IMR-90 (cell line): ENCODE results near the gene PCBP3. TPM values are rescaled to one million over a fixed set of nuclear protein-coding genes. Genes with fewer than 3 reads are reported as not detected.

Source experiments
- ATAC-seq: fragments of 200-7000 bp; cut with Tn5 transposase; 2 replicates; pipeline ENCODE4 v1.9.1; 2020; ENCODE audit warnings: low read depth, mild to moderate bottlenecking, moderate library complexity
- BruUV-seq: library from RNA; stranded (reverse); fragments of 400-500 nt; replicated peaks from 2 replicates; lab custom pipeline; 2021; lab: Mats Ljungman, UMichigan
- CTCF ChIA-PET: fragments of 300-600 bp; formaldehyde crosslinking; extraction: SDS; loops from one replicate; lab custom pipeline; 2021; ENCODE audit warnings: antibody characterized with exemption; lab: Yijun Ruan, JAX
- POLR2A ChIA-PET: fragments of 300-600 bp; sonication (Branson Sonifier 250); formaldehyde crosslinking; loops from one replicate; lab custom pipeline; 2022; ENCODE audit warnings: antibody characterized with exemption; ENCODE audit not compliant: unreplicated experiment; lab: Charles Lee
- DNase-seq: peaks from one replicate; pipeline ENCODE4 v3.0.0; 2013
- H2AFZ ChIP-seq: replicated peaks from 2 replicates; pipeline ENCODE3; 2013; ENCODE audit warnings: low read length, mild to moderate bottlenecking; ENCODE audit not compliant: poor library complexity
- H2AK5ac ChIP-seq: 2 replicates; pipeline ENCODE4 v1.6.1; 2013; ENCODE audit warnings: low read depth, low read length, inconsistent platforms
- H2AK9ac ChIP-seq: replicated peaks from 2 replicates; pipeline ENCODE3; 2013; ENCODE audit warnings: mild to moderate bottlenecking, low read depth, low read length, moderate library complexity; ENCODE audit not compliant: poor library complexity
- H2BK120ac ChIP-seq: 2 replicates; pipeline ENCODE4 v1.6.1; 2013; ENCODE audit warnings: low read depth, low read length, inconsistent platforms
- H2BK15ac ChIP-seq: 3 replicates; pipeline ENCODE4 v1.6.1; 2013; ENCODE audit warnings: low read depth, low read length, inconsistent platforms
- H2BK20ac ChIP-seq: 2 replicates; pipeline ENCODE4 v1.6.1; 2013; ENCODE audit warnings: low read depth, mild to moderate bottlenecking, inconsistent platforms, low read length, moderate library complexity
- H2BK5ac ChIP-seq: 2 replicates; pipeline ENCODE4 v1.6.1; 2013; ENCODE audit warnings: mild to moderate bottlenecking, low read depth, low read length, inconsistent platforms; ENCODE audit not compliant: poor library complexity, severe bottlenecking
- H3K14ac ChIP-seq: replicated peaks from 2 replicates; pipeline ENCODE4 v1.6.1; 2013; ENCODE audit warnings: low read depth, low read length, inconsistent platforms
- H3K18ac ChIP-seq: 2 replicates; pipeline ENCODE4 v1.6.1; 2013; ENCODE audit warnings: low read depth, low read length, control low read depth
- H3K23ac ChIP-seq: 2 replicates; pipeline ENCODE4 v1.6.1; 2013; ENCODE audit warnings: low read depth, low read length, inconsistent platforms
- H3K27ac ChIP-seq: 2 replicates; pipeline ENCODE4 v1.5.1; 2013; ENCODE audit warnings: mild to moderate bottlenecking, control low read depth, low read length; ENCODE audit not compliant: insufficient read depth
- H3K27me3 ChIP-seq: 2 replicates; pipeline ENCODE4 v1.6.1; 2013; ENCODE audit warnings: low read length; ENCODE audit not compliant: control insufficient read depth, insufficient read depth
- H3K36me3 ChIP-seq: 2 replicates; pipeline ENCODE4 v1.6.1; 2013; ENCODE audit warnings: low read length, mixed read lengths; ENCODE audit not compliant: control insufficient read depth, insufficient read depth
- H3K4ac ChIP-seq: 2 replicates; pipeline ENCODE4 v1.6.1; 2013; ENCODE audit warnings: low read depth, low read length, inconsistent platforms
- H3K4me1 ChIP-seq: 2 replicates; pipeline ENCODE4 v1.6.1; 2013; ENCODE audit warnings: low read length, mixed read lengths; ENCODE audit not compliant: control insufficient read depth, insufficient read depth
- H3K4me2 ChIP-seq: 2 replicates; pipeline ENCODE4 v1.6.1; 2013; ENCODE audit warnings: low read depth, mild to moderate bottlenecking, control low read depth, low read length, moderate library complexity
- H3K4me3 ChIP-seq: 2 replicates; pipeline ENCODE4 v1.5.1; 2013; ENCODE audit warnings: low read depth, mild to moderate bottlenecking, control low read depth, low read length, moderate library complexity; ENCODE audit not compliant: insufficient read depth
- H3K56ac ChIP-seq: 2 replicates; pipeline ENCODE4 v1.6.1; 2013; ENCODE audit warnings: low read length, inconsistent platforms; ENCODE audit not compliant: insufficient read depth; ENCODE audit errors: extremely low read depth
- H3K79me1 ChIP-seq, 2 experiments: 2 replicates each; pipeline ENCODE4 v1.6.1; 2013; ENCODE audit warnings: low read length in 2 of 2, inconsistent platforms in 1 of 2, low read depth in 1 of 2
- H3K9ac ChIP-seq: 2 replicates; pipeline ENCODE4 v1.6.1; 2013; ENCODE audit warnings: low read depth, low read length, control low read depth
- H3K9me1 ChIP-seq: 2 replicates; pipeline ENCODE4 v1.6.1; 2013; ENCODE audit warnings: low read length, inconsistent platforms; ENCODE audit not compliant: insufficient read depth
- H3K9me3 ChIP-seq: 2 replicates; pipeline ENCODE4 v1.6.1; 2013; ENCODE audit warnings: low read length; ENCODE audit not compliant: control insufficient read depth, insufficient read depth
- H4K20me1 ChIP-seq: 2 replicates; pipeline ENCODE4 v1.6.1; 2013; ENCODE audit warnings: low read length, inconsistent platforms; ENCODE audit not compliant: insufficient read depth
- H4K5ac ChIP-seq: 2 replicates; pipeline ENCODE4 v1.6.1; 2013; ENCODE audit warnings: mild to moderate bottlenecking, low read depth, low read length, control low read depth
- H4K8ac ChIP-seq, 2 experiments: 2 replicates each; pipeline ENCODE4 v1.6.1; 2013; ENCODE audit warnings: low read depth in 2 of 2, low read length in 2 of 2, control low read depth in 1 of 2, inconsistent platforms in 1 of 2
- H4K91ac ChIP-seq: 2 replicates; pipeline ENCODE4 v1.6.1; 2013; ENCODE audit warnings: low read depth, low read length, inconsistent platforms; ENCODE audit not compliant: insufficient read depth
- BHLHE40 ChIP-seq: fragments of 150-350 bp; IDR thresholded peaks from 2 replicates; pipeline ENCODE4 v1.6.1; 2016; ENCODE audit warnings: mild to moderate bottlenecking, low read depth, low read length
- MAZ ChIP-seq: IDR thresholded peaks from 2 replicates; pipeline ENCODE4 v1.6.1; 2012; ENCODE audit warnings: low read depth, mild to moderate bottlenecking, low read length, improper control_type of control experiment, moderate library complexity, borderline replicate concordance
- RCOR1 ChIP-seq: IDR thresholded peaks from 2 replicates; pipeline ENCODE4 v1.6.1; 2012; ENCODE audit warnings: mild to moderate bottlenecking, low read length, improper control_type of control experiment; ENCODE audit not compliant: insufficient replicate concordance
- WGBS, 2 experiments: methylation state at CpG; one replicate each; pipeline versions ENCODE4 v1.1.5 to v1.1.7; 2013; ENCODE audit warnings: missing lambda C conversion rate in 2 of 2; ENCODE audit not compliant: insufficient read length in 1 of 2; ENCODE audit errors: extremely low coverage in 2 of 2; 5-methylcytosine and 5-hydroxymethylcytosine counted together
- dilution Hi-C: fragments of 300-500 bp; cut with HindIII; formaldehyde crosslinking; loops from one replicate; pipeline ENCODE4 v1.14.3; 2018; ENCODE audit warnings: low sequenced_read_pairs; ENCODE audit not compliant: unreplicated experiment
- in situ Hi-C: fragments of 300-500 bp; cut with MboI; formaldehyde crosslinking; loops from 3 replicates; pipeline ENCODE4 v1.14.3; 2019; ENCODE audit warnings: low sequenced_read_pairs, inconsistent platforms, mixed read lengths
- intact Hi-C: fragments of 100-400 bp; cut with micrococcal nuclease; formaldehyde crosslinking; loops from 2 replicates; pipeline ENCODE4 v1.10.0; 2022
- polyA plus RNA-seq, 3 experiments: library from polyadenylated mRNA; depleted of rRNA; stranded (reverse); fragments of >200 nt; gene quantifications; 2 replicates each; pipeline ENCODE4 v1.2.3, GENCODE V29; 2012; ENCODE audit warnings: low replicate concordance in 1 of 3
- total RNA-seq: library from RNA; depleted of rRNA; stranded (reverse); fragments of >200 nt; gene quantifications from 2 replicates; pipeline ENCODE4 v1.2.3, GENCODE V29; 2012

The PCBP3 gene
- total and polyA plus RNA-seq, 2 of the 4 experiments (the other 2 are of a cell fraction) = 2.9 to 3.9 TPM

GRCh38 chr21:45766501-45766900, 123.0 kb downstream of the PCBP3 start:
- Histone ChIP-seq H3K9me3 (no peaks in the 10 kb centered on the region), H2BK5ac (no peak overlapping the region), H3K36me3 (no peaks in the 10 kb centered on the region), H2BK20ac (no peak overlapping the region), H3K4me3 (no peak overlapping the region), H3K23ac (no peak overlapping the region), H2BK15ac (no peak overlapping the region), H4K91ac (no peak overlapping the region), H3K4me2 (no peak overlapping the region), H3K9ac (no peak overlapping the region), H3K79me1 (no peaks in the 10 kb centered on the region), H2AK9ac (no peak overlapping the region), H3K9me1 (no peaks in the 10 kb centered on the region), H4K5ac (no peak overlapping the region), H3K14ac (no peak overlapping the region), H3K27ac (no peak overlapping the region), H2BK120ac (no peak overlapping the region), H3K27me3 (no peaks in the 10 kb centered on the region), H2AK5ac (no peak overlapping the region), H3K18ac (no peak overlapping the region), H3K4me1 (peaks cover 1% of the 10 kb centered on the region), H4K20me1 (no peaks in the 10 kb centered on the region), H4K8ac (no peak overlapping the region), H2AFZ (no peak overlapping the region), H3K4ac (no peak overlapping the region), H3K56ac (no peak overlapping the region)
- TF ChIP-seq BHLHE40 (no peak), RCOR1 (no peak), MAZ (no peak)
- no peak for ATAC-seq
- dilution Hi-C loops (no loop called here), in situ Hi-C loops (no loop called here), intact Hi-C loops (no loop called here)
- no CpG with 5 or more reads among the region's 5 CpGs for WGBS, 2 experiments
- ChIA-PET CTCF (no interaction called here), POLR2A (no interaction called here)
- DNase-seq = no peak
- BruUV-seq = no TSS peak
